ENCODE data around the gene CFAP100.

The CFAP100 gene

DNA sequence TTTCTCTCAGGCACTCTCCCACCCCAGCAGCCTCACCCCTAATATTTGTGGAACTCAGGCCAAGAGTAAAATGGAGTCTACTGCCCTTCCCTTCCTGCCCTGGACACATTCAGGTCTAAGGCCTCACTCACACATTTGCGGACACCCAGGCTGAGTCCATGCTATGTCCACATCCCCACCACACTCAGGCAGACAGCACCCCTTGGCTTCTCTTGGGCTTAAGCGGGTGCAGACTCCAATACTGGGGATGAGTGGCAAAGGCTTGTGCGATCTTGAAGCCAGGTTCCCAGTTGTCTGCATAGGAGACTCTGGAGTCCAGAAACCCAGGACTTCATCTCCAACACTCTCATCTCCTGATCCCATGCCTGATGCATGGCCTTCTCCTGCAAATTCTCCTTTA lies 17.5 kb upstream of the CFAP100 start:
- DNase-seq: no peak

DNA sequence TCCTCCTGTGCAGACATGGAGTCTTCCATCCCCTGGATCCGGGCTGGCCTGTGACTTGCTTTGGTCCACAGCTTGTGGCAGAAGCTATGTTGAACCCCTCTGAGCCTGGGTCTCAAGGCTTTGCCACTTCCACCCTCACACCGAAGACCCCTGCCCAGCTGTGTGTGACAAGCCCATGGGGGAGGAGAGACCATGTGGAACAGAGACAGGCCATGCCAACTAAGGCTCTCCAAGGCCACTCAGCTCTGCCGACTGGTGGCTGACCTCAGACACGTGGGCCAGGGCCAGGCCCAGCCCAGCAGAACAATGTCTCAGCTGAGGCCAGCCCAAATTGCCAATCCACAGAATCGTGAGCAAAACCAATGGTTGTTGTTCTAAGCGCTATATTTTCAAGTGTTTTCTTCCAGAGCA lies 16.4 kb upstream of the CFAP100 start:
- no peak for DNase-seq

DNA sequence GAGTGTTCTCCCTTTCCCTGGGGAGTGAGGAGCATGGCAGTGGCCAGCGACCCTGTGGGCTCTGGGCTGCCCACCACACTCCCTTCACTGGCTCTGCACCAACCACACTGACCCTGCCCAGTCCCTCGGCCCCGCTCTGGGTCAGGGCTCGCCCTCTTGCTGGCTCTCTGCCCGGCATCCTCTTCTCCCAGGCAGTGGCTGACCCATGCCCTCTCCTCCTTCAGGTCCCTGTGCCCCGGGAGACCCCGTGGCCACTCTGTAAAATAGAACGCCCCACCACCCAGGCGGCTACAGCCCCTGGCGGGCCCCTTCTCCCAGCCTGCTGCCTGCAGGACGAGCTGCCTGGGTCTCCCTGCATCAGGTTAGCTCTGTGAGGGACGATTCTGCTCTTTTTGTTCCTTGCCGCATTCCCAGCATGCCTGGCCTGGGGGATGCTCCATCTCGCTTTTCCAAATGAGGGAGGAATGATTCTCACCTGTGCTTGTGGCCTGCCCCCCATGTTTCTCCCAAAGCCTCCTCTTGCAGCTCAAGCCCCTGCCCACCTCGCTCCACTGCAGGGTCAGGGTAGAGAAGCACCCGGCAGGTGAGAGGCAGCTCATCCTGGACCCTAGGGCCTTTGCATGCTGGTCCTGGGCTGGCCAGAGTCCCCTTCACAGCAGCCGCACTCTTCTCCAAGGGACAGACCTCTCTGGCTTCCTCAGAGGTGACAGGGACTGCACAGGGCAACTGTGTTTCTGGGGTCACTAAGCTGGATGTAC lies 14.5 kb upstream of the CFAP100 start:
- no peak for DNase-seq

DNA sequence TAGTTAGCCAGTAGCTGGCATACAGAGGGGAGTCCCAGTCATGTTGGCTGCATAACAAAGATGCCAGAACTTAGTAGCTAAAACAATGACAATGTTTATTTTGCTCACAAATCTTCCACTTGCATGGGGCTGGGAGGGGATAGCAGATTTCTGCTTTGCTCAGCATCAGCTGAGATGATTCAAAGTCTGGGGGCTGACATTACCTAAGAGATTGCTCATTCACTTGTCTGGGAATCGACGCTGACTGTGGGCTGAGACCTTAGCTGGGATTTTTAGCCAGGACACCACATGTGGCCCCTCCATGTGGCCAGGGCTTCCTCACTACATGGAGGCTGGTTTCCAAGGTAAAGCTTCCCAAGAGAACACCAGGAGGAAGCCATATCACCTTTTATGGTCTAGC lies 12.7 kb upstream of the CFAP100 start:
- no peak for DNase-seq

DNA sequence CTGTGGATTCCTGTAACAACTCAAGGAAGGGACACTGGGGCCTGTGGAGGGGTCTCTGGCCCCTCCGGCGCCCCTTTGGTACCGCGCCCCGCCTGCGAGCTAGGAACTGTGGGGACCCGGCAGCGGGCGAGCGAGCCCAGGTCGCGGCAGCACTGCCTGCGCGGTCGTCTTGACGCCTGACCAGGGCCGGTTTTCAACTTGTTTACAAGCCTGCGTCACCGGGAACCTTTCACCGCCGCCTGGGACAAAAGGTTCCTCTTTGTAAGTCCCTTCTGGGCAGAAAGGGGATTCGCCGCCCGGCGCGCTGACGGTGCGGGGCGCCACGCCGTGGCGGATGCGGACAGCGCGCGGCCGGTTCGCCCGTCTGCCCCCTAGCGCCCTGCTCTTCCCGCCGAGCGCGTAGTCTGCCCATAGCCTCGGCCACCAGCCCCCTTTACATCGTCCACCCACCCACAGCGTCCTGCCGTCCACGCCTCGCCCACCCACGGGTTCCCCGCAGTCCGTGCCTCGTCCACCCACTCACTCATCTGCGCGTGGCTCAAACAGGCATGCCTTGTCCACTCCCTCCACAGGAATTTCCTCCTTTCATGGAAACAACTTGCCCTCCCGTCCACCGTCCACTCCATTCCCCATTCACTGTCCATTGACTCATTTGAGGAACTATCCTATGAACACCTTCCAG lies 5.5 kb upstream of the CFAP100 start:
- DNase-seq: peak; percentile 84

DNA sequence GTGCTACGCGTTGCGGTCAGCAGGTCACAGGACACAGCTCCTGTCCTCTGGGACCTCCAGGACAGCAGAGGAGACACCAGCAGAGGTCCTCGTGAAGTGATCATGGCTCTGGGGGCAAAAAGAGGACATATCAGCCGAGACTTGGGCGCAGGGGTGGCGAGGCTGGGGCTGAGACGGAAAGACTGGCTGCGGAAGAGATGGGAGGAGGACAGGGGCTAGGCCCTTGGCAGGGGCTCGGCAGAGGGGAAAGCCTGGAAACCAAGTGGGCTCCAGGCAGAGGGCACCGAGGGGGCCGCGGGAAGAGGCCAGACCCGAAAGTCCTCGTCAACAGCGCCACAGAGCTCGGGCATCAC lies 4.9 kb upstream of the CFAP100 start:
- DNase-seq: no peak

DNA sequence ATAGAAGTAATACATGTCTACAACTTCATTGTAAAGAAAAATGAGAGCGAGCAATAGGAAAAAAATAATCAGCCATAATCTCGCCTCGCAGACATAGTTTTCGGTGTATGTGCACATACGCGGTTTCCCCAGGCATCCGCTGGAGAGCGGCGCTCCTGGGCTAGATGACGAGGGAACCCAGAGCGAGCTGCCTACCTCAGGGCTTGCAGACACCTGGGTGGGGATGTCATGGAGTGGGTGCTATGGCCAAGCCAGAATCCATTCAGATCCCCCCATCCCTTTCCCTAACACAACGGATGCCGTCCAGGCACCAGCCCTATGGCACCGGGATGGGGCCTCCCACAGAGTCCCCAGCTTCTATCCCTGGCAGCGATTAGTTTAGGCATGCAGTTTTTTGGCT lies 4.5 kb upstream of the CFAP100 start:
- DNase-seq: no peak

DNA sequence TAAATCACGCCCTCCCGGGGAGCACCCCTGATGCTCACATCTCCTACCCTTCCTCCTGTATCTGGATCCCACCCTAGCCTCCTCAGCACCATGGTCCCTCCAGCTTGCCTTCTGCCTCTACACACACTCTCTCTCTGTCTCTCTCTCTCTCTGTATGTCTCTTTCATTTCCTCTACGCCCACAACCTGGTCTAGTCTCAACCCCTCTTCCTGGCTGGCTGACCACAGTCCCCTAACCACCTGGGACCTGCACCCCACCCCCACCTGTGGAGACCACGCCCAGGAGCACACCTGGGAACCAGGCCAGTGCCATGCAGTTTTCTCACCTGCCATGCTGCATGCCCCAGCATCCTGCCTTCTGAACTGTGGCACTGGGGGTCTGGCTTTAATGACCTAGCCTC lies 4.0 kb upstream of the CFAP100 start:
- DNase-seq: no peak

DNA sequence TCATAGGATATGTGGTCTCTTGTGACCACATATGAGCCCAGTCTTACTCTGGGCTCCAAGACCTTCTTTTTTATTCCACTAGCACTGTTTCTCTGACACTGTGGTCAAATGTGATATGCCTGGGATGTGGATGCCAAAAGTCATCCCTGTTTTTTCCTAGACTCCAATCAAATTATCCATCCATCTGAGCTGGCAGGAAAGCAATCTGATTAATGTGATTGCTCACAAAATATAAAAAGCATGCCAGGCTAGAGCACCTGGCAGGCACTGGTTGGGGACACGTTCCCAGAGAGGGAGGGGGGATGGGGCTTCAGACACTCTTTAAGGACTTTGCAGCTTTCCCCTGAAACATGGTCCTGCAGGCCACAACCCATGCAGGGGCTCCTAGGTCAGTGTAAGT lies 3.1 kb upstream of the CFAP100 start:
- DNase-seq: no peak

DNA sequence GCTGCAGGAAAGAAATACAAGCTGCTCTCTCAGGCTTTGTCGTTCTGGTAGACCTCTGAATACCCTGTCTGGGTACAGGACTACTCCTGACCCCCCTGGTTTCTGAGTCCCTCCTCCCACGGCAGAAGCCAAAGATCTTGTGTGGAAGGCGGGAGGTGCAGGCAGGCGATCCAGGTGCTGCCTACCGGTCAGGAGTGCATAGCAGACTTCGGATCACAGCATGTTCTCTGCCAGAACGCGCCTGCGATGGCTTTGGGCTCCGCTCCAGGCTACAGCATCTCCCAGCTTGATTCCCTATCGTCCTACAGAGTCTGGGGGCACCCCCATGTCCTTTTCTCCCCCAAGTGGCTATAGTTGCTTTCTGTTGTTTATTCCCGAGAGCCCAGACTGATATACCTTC lies 2.5 kb upstream of the CFAP100 start:
- no peak for DNase-seq

DNA sequence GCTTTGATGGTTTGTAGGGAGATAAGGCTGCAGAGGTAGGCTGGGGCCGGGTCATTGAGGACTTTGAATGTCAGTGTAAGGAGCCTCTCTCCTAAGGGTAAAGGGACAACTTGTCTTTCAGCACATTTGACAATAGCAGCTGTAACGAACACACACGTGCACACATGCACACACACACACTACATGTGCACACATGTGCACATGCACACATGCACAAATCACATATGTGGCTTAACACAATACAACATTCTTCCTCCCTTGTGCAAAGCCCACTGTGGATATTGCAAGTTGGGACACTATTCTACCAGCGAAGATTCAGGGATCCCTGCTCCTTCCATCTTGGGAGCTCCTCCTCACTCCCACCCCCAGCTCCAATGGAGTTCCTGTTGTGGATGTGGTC lies 1.1 kb upstream of the CFAP100 start:
- DNase-seq: no peak

DNA sequence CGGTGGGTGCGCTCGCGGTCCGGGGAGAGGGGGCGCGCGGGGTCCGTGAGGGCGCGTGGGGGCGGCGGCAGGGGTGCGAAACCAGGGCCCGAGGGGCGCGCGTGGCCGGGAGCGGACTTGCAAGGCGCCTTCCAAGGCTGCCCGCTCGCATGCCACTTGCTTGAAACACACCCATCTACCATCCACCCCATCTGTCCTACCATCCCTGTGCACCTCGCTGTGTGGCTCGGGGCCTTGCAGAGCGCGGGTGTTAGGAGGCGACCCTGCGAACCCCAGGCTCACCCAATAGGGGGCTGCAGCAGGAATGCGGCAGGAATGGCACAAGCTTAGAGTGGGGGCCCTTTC lies 240 bp downstream of the CFAP100 start:
- DNase-seq: no peak

DNA sequence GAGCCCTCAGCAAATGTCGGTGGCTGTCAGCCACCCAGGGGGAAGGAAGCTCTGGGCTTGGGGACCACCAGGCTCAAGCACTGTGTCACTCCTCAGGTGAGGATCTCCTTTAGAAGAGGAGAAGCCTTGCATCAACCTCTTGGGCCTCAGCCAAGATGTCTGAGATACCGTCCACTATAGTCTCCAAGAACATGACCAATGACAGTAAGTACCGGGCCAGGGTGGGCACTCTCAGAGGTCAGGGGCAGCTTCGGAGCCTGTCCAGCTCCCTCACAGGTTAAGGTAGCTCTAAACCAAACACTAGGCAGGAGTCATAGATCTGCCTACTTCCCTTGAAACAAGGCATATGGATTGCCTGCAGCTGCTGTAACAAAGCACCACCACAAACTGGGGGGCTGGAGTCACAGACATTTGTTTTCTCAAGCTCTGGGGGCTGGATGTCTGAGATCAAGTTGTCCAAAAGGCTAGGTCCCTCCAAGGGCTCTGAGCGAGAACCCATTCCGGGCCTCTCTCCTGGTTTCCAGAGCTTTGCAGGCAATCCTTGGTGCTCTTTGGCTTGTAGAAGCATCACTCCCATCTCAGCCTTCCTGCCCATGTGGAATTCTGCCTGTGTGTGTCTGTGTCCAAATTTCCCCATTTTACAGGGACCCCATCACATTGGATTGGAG lies 1.3 kb downstream of the CFAP100 start:
- DNase-seq: no peak

DNA sequence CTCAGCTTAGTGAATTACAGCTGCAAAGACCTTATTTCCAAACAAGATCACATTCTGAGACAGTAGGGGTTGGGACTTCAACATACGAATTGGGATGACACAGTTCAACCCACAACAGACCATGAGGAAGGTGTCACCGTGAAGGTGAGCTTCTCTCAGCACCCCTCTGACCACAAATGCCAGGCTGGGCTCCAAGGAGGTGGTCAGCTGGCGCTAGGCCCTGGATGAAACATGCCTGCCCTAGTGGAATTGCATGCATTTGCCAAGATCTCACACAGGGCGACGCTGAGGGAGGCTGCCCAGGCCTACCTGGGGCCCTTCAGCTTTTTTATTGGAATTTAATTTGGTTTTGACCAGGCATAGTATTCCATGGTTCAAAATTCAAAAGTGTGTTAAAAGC lies 1.8 kb downstream of the CFAP100 start:
- no peak for DNase-seq

DNA sequence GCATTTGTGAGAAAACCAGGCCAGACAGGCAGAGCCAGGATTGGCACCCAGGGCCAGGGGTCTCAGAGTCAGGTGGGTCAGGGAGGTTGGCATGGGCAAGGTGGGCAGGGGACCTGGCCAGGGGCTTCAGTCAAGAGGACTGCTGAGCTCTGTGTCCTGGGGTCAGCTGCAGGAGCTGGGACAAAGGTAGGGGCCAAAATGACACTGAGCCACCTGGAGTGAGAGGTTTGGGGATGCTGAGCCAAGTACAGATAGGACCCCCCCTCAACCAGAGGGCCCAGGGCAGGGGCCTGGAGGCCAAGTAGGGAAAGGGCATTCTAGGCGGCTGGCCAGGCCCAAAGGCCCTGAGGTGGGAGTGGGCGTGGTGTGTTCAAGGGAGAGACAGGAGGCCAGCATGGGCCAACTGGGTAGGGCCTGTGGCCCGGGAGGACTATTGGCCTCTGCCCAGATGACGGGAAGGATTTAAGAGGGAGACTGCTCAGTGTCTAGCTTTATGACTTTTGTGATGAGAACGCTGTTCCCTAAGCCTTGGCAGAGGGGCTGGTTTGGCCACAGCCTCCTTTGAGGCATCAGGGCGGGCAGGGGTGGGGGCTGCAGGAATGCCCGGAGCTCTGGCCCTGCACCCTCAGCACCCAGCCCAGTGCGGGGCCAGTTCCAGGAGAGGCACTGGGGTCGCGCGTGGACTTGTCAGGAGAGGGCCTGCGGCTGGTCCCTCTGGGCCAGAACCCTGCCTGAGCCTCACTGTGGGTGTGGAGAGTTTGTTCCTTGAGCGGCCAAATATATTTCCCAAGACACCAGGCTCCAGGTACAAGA lies 3.1 kb downstream of the CFAP100 start:
- no peak for DNase-seq

DNA sequence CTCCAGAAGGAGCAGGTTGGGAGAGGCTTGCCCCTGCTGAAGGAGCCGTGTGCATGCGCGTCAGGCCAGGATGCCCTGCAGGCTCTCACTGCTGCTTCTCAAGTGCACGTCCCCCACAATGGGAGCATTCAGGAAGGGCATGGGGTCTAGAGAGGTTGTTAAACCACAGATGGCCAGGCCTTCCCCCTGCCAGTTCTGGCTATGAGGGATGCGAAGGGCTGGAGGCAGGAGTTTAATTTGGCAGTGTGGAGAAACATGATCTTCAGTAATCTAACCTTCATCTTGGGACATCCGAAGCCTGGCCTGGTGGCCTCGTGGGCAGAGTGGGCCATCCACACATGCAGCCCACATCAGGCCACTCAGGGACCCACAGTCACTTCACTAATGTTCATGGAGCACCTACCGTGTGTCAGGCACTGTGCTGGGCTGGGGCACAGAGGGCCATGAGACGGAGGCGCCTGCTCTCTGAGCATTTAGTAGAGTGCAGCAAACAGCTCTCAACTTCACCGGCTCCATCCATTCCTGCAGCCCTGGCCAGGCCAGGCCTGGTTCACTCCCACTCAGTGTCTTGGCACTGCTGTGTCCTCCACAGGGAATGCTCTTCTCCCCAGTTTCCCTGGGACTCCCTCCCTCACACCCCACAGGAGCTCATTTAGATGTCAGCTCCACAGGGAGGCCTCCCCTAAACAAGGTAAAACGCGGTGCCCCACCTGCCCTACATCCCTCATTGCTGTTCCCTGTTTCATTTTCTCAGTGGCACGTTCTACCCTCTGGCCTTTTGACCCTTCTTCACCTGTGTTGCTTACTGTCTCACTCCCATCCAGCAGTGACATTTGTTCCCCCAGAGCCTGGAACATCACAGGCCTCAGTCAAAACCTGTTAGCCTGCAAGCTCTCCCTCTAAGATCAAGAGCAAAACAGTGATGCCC lies 4.0 kb downstream of the CFAP100 start:
- DNase-seq: no peak

DNA sequence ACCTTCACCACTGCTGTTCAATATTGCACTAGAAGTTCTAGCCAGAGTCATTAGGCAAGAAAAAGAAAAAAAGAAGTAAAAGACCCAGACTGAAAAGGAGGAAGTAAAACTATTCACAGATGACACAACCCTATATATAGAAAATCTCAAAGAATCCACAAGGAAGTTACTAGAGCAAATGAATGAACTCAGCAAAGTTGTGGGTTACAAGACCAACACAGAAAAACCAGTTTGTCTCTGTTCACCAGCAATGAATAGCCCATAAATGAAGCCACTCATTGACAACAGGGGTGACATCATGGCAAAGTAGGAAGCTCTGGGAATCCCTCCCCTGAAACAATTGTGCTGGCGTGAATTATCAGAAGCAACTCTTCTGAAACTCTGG lies 4.6 kb downstream of the CFAP100 start:
- no peak for DNase-seq

DNA sequence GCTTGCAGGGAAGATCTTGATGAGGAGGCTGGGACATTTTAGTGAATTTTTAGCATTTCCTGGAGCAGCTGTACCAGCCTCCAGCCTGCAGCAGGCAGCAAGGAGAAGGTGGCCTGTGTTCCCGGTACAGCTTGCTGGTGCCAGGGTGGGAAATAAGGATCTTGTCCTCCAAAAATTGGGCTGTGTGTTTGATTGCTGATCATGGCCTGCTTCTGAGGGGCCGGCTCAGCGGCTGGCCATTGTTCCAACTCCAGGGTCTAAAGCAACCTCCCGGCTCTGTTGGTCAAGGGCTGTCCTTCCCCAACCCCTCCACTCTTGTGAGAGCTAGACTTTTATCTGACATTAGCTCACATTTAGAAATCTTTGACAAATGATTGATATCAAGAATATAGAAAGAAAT lies 5.0 kb downstream of the CFAP100 start:
- no peak for DNase-seq

DNA sequence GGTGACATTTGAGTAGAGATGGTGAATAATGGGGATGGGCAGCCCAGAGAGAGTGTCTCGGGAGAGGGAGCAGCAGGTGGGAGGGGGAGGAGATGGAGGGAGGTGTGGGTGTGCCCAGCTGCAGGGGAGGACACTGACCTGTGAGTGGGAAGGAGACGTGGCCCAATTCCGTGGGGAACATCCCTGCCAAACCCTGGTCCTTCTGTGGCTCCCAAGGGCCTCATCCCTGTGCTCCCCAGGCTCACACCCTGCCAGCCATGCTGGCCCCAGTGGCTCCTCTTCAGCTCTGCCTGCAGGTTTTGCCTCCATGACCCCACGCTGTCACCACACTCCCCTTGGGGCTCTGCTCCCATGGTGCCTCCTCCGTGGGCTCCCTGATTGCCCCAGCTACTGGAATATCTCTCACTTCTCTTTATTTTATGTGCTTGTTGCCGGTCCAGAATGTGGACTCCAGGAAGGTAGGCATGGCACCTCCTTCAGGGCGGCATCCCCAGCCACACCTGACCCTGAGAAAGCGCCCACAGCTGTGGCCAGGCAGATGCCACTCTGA lies 7.0 kb downstream of the CFAP100 start:
- no peak for DNase-seq

DNA sequence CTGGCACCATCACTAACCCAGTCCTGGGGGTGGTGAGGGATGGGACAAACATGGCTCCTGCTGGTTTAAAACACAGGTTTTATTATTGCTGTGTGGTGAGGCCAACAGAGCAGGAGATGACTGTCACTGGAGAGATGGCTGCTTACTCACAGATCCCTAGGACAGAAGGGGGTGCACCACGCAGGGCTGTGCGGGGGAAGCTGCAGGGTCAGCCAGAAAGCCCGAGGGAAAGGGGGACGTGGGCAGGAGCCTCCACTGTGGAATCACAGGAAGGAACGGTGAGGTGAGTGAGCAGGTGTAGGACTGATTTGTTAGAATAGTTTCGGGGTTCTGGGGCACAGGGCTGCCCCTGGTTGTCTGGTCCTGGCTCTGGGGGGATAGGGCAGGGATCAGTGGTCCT lies 7.5 kb downstream of the CFAP100 start:
- no peak for DNase-seq

DNA sequence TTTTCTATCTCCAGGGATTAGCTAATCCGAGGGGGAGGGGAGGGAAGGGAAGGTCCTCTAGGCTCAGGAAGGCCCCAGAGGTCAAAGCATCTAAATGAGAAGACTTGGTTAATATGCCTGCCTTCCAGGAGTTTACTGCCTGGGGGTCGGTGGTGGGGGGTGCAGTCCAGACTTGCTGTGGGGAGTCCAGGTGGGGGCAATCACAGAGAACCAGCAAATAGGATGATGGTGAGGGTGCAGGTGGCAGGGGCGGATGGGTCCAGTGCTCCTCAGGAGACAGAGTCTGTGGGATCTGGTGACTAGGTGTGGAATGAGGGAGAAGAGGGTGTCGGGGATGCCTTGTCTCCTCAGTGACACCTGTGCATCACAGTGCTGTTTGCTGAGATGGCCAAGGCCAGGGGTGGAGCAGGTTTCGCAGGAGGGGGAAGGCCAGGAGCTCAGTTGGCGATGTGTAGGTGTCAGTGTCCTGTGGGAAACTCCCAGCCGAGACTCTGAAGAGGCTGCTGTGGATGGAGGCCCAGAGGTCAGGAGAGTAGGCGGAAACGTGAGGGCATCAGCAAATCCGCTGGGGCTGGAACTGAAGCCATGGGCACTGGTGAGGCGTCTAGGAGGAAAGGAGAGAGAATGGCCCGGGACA lies 8.1 kb downstream of the CFAP100 start:
- DNase-seq: no peak

Data from 8988T (cell line).